NCI-H2196 (cell line): ENCODE results near the gene DRAXIN.

Experiments used
- DNase-seq: peaks from one replicate; lab custom pipeline; 2025; ENCODE audit not compliant: unreplicated experiment; lab: John Stamatoyannopoulos, UW

Gene DRAXIN

GRCh38 chr1:11691302-11691914 lies at the start of gene DRAXIN:
TSS of gene DRAXIN (plus strand) at chr1:11691710. CDS start at chr1:11706259, 14,549 bp downstream.
- DNase-seq: peak; percentile 70

GRCh38 chr1:11641776-11642305 lies 49.7 kb upstream of the DRAXIN start:
- no peak for DNase-seq

GRCh38 chr1:11642418-11643017 lies 49.0 kb upstream of the DRAXIN start:
- DNase-seq: peak; percentile 73

- no peak for DNase-seq
These were observed 47.7 kb upstream of the DRAXIN start for GRCh38 chr1:11643782-11644181.

- no peak for DNase-seq
These were observed 46.2 kb upstream of the DRAXIN start for GRCh38 chr1:11645270-11645669.

- peak; percentile 88 for DNase-seq
These were observed 45.7 kb upstream of the DRAXIN start for GRCh38 chr1:11645670-11646265.

- DNase-seq: no peak
These were observed 45.2 kb upstream of the DRAXIN start for GRCh38 chr1:11646317-11646716.

- no peak for DNase-seq
These were observed 44.2 kb upstream of the DRAXIN start for GRCh38 chr1:11647333-11647732.

- DNase-seq: no peak
These were observed 43.5 kb upstream of the DRAXIN start for GRCh38 chr1:11648039-11648438.

- DNase-seq: no peak
These were observed 42.8 kb upstream of the DRAXIN start for GRCh38 chr1:11648732-11649158.

GRCh38 chr1:11649237-11649623 lies 42.3 kb upstream of the DRAXIN start:
- no peak for DNase-seq

GRCh38 chr1:11649624-11650330 lies 41.7 kb upstream of the DRAXIN start:
- DNase-seq: no peak

GRCh38 chr1:11650331-11650991 lies 41.0 kb upstream of the DRAXIN start:
- DNase-seq: no peak

- DNase-seq: no peak
These were observed 40.5 kb upstream of the DRAXIN start for GRCh38 chr1:11651017-11651416.

GRCh38 chr1:11652203-11652780 lies 39.2 kb upstream of the DRAXIN start:
- DNase-seq: no peak

- DNase-seq: no peak
These were observed 38.2 kb upstream of the DRAXIN start for GRCh38 chr1:11653101-11653860.

GRCh38 chr1:11653861-11654136 lies 37.7 kb upstream of the DRAXIN start:
- DNase-seq: no peak

GRCh38 chr1:11654137-11654938 lies 37.2 kb upstream of the DRAXIN start, which contains the start of the genes FBXO2 and FBXO44:
TSS of gene FBXO2 (minus strand) at chr1:11654429. CDS start at chr1:11654340, 89 bp downstream.
TSS of gene FBXO44 (plus strand) at chr1:11654877. CDS start at chr1:11655836, 959 bp downstream.
- peak; percentile 37 for DNase-seq
